ENCODE measurements around the gene PHKG2.

PHKG2 gene

DNA sequence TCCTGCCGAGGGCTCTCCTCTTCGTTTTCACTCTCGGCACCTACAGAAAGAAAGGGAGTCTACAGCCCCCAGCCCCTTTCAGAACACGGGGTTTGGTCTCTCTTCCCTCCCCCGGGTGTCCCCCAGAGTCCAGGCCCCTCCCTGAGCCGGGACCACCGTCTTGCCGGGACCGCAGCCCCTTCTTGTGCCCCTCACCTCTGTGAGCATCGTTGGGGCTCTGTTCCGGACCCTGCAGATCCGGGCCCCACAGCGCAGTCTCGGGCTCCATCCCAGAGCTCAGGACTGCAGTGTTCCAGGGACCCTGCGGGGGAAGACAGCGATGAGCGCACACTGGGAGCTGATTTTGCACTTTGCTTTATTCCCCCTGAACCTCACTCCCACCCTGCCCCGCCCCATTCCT lies 36.0 kb downstream of the PHKG2 start:
- H3K27ac ChIP-seq: no peak overlapping the region
- TF ChIP-seq, protein P1, sequence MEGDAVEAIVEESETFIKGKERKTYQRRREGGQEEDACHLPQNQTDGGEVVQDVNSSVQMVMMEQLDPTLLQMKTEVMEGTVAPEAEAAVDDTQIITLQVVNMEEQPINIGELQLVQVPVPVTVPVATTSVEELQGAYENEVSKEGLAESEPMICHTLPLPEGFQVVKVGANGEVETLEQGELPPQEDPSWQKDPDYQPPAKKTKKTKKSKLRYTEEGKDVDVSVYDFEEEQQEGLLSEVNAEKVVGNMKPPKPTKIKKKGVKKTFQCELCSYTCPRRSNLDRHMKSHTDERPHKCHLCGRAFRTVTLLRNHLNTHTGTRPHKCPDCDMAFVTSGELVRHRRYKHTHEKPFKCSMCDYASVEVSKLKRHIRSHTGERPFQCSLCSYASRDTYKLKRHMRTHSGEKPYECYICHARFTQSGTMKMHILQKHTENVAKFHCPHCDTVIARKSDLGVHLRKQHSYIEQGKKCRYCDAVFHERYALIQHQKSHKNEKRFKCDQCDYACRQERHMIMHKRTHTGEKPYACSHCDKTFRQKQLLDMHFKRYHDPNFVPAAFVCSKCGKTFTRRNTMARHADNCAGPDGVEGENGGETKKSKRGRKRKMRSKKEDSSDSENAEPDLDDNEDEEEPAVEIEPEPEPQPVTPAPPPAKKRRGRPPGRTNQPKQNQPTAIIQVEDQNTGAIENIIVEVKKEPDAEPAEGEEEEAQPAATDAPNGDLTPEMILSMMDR (conservative IDR thresholded peaks at IDR 0.05): no peak
- no peak for TF ChIP-seq ZFX (IDR thresholded peaks at IDR 0.05)

DNA sequence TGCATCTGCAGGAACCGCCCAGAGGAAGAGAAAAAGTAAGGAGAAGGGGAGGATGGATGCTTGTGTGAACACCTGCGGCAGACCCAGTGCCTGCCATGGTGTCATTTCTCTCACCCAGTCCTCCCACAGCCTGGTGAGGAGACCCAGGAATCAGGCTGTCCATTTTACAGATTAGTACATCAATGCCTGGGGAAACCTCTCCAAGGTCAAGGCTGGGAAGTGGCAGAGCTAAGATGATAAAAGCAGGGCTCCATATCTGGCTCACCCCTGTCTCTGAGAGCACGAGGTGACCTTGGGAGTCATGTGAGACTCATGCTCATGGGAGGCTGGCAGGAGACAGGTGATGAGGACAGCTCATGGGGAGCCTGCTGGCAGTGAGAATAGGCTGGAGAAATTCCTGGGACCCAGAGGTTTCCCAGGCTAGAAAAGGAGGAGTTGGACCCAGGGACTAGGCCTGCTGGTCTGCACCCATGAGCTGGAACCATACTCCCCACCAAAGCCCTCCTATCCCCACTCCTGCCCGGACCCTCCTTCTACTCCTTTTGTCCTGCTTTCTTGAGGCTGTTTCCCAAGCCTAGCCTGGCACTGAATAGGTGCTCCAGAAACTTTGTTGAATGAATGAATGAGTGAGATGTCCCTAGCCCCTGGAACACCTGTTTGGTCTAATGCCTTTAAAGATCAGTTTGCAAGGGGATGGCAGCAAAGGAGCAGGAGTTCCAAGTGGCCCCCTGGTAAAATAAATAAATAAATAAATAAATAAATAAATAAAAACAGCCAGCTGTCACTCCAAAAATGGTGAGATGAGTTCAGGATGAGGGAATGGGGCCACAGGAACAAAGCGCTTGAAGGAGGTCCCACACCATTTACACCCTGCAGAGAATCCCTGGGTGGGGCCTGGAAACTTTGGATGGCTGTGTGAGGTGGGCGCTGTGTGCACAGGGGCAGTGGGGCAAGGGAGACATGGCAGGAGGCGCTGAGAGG lies 37.2 kb downstream of the PHKG2 start:
- H3K27ac ChIP-seq: no peak overlapping the region
- no peak for TF ChIP-seq ZFX (IDR thresholded peaks at IDR 0.05)
- TF ChIP-seq, protein P1 (conservative IDR thresholded peaks at IDR 0.05): no peak

GRCh38 chr16:30786115-30786935 lies 38.1 kb downstream of the PHKG2 start:
- TF ChIP-seq, protein P1 (conservative IDR thresholded peaks at IDR 0.05): no peak
- peak; percentile 42; the same call in 1 of the 2 replicates for TF ChIP-seq ZFX (IDR thresholded peaks at IDR 0.05)
- peak overlapping the region; percentile 55 for H3K27ac ChIP-seq

GRCh38 chr16:30786936-30787612 lies 38.8 kb downstream of the PHKG2 start, which contains the start of gene ZNF629:
ZNF629 (minus strand) TSS chr16:30787205; CDS start chr16:30784482, 2,723 bp downstream.
- TF ChIP-seq ZFX (IDR thresholded peaks at IDR 0.05): no peak
- TF ChIP-seq, protein P1 (conservative IDR thresholded peaks at IDR 0.05): no peak
- peak within 1 kb of the TSS; percentile 55 for H3K27ac ChIP-seq

GRCh38 chr16:30787613-30788378 lies 39.6 kb downstream of the PHKG2 start:
- no peak overlapping the region; the same call in 1 of the 2 replicates for H3K27ac ChIP-seq
- no peak for TF ChIP-seq ZFX (IDR thresholded peaks at IDR 0.05)
- TF ChIP-seq, protein P1 (conservative IDR thresholded peaks at IDR 0.05): no peak

- TF ChIP-seq, protein P1 (conservative IDR thresholded peaks at IDR 0.05): no peak
- no peak for TF ChIP-seq ZFX (IDR thresholded peaks at IDR 0.05)
- no peak overlapping the region for H3K27ac ChIP-seq
Observed at GRCh38 chr16:30793508-30794069, 45.4 kb downstream of the PHKG2 start.
